ENCODE measurements around the gene ALK.

GRCh38 chr2:29528891-29529520, 392.4 kb downstream of the ALK start:
- no peak for TF ChIP-seq EP300 (IDR thresholded peaks at IDR 0.05)
- TF ChIP-seq POLR2A (IDR thresholded peaks at IDR 0.05): no peak
- no peak for TF ChIP-seq CTCF (IDR thresholded peaks at IDR 0.05)
- TF ChIP-seq POLR2AphosphoS5 (IDR thresholded peaks at IDR 0.05): no peak

Measured in sigmoid colon (tissue), 4 donors.